T1000 (cell line): ENCODE results near the gene SLC25A34.

Source experiments
- DNase-seq: peaks from one replicate; lab custom pipeline; 2025; ENCODE audit warnings: mixed read lengths; lab: John Stamatoyannopoulos, UW

The SLC25A34 gene

GRCh38 chr1:15714406-15715136 lies 21.5 kb upstream of the SLC25A34 start:
- no peak for DNase-seq

GRCh38 chr1:15717418-15718125 lies 18.5 kb upstream of the SLC25A34 start:
- no peak for DNase-seq

- no peak for DNase-seq
Measured at GRCh38 chr1:15718199-15718601, 17.9 kb upstream of the SLC25A34 start.

- no peak for DNase-seq
Measured at GRCh38 chr1:15719381-15720120, 16.5 kb upstream of the SLC25A34 start.

GRCh38 chr1:15720861-15721260 lies 15.2 kb upstream of the SLC25A34 start:
- no peak for DNase-seq

GRCh38 chr1:15722411-15722810 lies 13.6 kb upstream of the SLC25A34 start:
- DNase-seq = no peak

- DNase-seq = no peak
Measured at GRCh38 chr1:15722836-15723532, 13.1 kb upstream of the SLC25A34 start.

- no peak for DNase-seq
Measured at GRCh38 chr1:15723631-15724246, 12.3 kb upstream of the SLC25A34 start.

GRCh38 chr1:15724949-15725880 lies 10.8 kb upstream of the SLC25A34 start:
- no peak for DNase-seq

GRCh38 chr1:15726508-15726907 lies 9.6 kb upstream of the SLC25A34 start:
- no peak for DNase-seq

GRCh38 chr1:15727021-15727420 lies 9.0 kb upstream of the SLC25A34 start:
- no peak for DNase-seq

GRCh38 chr1:15727424-15727823 lies 8.6 kb upstream of the SLC25A34 start:
- DNase-seq = no peak

GRCh38 chr1:15727866-15728534 lies 8.1 kb upstream of the SLC25A34 start:
- no peak for DNase-seq

- DNase-seq = no peak
Measured at GRCh38 chr1:15728937-15729657, 7.0 kb upstream of the SLC25A34 start.

GRCh38 chr1:15730423-15730822 lies 5.6 kb upstream of the SLC25A34 start:
- no peak for DNase-seq

- DNase-seq = no peak
Measured at GRCh38 chr1:15730936-15731335, 5.1 kb upstream of the SLC25A34 start.

- DNase-seq = no peak
Measured at GRCh38 chr1:15731735-15732685, 4.0 kb upstream of the SLC25A34 start.

- no peak for DNase-seq
Measured at GRCh38 chr1:15732686-15733081, 3.4 kb upstream of the SLC25A34 start.
